AG09309 (cell line): ENCODE data around the gene ECHDC1.
"Not testable (repeated sequence)": the region's sequence is repeated elsewhere in the genome, so short reads cannot be mapped to it uniquely, and the experiment has no call there.

ENCODE experiments used
- DNase-seq: peaks from one replicate; pipeline ENCODE4 v3.0.0-alpha.2; 2010; ENCODE audit warnings: low read depth
- H3K4me3 ChIP-seq: 2 replicates; pipeline ENCODE4 v1.5.1; 2011; ENCODE audit warnings: mild to moderate bottlenecking, low read depth, low read length, moderate library complexity; ENCODE audit not compliant: control insufficient read depth
- CTCF ChIP-seq: IDR thresholded peaks from 2 replicates; pipeline ENCODE4 v1.5.1; 2011; ENCODE audit warnings: mild to moderate bottlenecking, low read depth, low read length, inconsistent platforms; ENCODE audit not compliant: insufficient read depth, control insufficient read depth; ENCODE audit errors: missing control alignments

ECHDC1 gene

GRCh38 chr6:127342296-127342945, 988 bp downstream of the ECHDC1 start:
- H3K4me3 ChIP-seq: peak overlapping the region; percentile 63
- TF ChIP-seq CTCF: no peak
- no peak for DNase-seq

DNA sequence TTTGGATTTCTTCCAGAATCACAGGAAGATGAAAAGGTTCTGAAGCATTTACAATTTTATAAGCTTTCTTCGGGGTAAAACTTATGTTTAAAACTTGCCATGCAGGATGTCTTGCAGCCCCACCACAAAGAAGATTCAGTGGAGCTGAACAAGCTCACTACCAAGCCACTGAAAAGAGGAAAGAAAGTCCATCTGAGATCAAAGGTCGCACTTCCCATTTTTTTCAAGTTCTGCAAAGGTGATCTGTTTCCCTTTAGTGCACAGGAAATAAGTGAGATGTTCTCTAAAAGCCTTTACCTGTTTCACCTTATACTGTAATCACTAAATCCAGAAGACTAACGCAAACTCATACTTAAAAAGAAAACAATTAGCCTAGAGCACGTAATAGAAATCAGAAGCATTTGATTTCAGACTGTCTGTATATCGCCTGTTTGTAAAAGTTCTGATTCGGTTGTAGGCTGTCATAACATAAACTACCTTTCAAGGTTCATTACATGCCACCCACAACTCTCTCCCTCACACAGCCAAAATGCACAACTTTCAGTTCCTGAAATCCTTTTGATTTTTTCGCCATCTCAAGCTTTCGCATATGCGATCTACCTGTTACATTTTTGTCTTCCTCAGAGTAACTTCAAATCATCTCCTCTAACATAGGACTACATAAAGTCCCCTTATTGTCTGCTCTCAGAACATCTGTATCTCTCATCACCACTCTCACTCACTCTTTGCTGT, 1.8 kb downstream of the ECHDC1 start:
- no peak for DNase-seq
- TF ChIP-seq CTCF: no peak
- peak overlapping the region; percentile 63; the same call in 1 of the 2 replicates for H3K4me3 ChIP-seq

DNA sequence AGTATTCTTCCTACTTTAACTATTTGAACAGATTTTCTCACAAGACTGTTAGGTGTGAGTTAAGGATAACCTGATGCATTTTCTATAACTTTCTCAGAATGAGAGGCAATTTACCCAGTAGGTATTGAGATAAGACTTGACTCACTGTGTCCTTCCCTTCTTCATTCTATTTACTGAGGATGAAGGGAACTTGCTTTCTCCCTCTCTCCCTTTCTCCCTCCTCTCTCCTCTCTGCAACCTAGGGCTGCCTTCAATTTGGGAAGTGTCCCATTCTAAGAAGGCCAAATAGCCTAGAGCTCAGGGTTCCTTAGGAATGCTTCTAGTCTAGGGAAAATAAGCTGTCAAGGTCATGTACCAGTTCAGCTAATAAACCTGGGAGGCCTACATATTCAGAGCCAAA, 3.2 kb downstream of the ECHDC1 start:
- no peak overlapping the region for H3K4me3 ChIP-seq

GRCh38 chr6:127338936-127339335, 4.5 kb downstream of the ECHDC1 start:
- DNase-seq: no peak
- H3K4me3 ChIP-seq: no peak overlapping the region
- no peak for TF ChIP-seq CTCF

More for the DNA sequence above, 3.2 kb downstream of the ECHDC1 start:
- no peak for TF ChIP-seq CTCF
- DNase-seq: no peak

GRCh38 chr6:127332383-127332961, 10.9 kb downstream of the ECHDC1 start:
- no peak for TF ChIP-seq CTCF
- H3K4me3 ChIP-seq: no peak overlapping the region
- no peak for DNase-seq

DNA sequence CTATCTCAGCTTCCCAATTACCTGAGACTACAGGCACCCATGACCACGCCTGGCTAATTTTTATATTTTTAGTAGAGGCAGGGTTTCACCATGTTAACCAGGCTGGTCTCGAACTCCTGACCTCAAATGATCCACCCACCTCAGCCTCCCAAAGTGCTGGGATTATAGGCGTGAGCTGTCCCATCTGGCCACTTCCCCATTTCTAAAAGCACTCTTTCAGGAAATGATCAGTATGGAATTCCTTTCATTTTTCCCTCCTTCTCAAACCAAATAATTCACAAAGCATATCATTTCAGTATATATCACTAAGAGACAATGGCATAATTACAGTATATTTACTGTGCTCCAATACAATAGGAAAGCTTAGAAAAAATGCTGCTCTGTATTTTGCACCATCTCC, 12.2 kb downstream of the ECHDC1 start:
- H3K4me3 ChIP-seq, DNase-seq: not testable (repeated sequence)

DNA sequence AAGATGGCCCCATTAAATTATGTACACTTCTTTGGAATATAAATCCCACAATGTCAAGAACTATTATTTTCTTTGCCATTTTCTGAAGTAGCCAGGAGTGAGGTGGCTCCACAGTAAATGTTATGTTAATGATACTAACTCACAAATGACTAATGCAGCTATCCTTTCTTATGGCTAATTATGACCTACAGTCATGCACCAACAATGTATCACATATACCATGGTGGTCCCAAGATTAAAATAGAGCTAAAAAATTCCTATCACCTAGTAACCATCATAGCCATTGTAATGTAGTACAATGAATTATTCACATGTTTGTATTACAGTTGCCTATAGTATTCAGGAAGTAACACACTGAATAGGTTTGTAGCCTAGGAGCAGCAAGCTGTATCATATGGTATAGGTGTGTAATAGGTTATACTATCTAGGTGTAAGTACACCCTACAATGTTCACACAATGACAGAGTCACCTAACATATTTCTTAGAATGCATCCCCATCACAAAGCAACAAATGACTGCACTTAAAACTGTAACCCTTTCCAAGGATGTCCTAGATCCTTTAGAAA, 15.3 kb downstream of the ECHDC1 start:
- no peak for TF ChIP-seq CTCF
- no peak overlapping the region for H3K4me3 ChIP-seq
- DNase-seq: no peak
